ENCODE results near the gene GRN. TPM values are rescaled to one million over a fixed set of nuclear protein-coding genes. Genes with fewer than 3 reads are reported as not detected.

The GRN gene
- total and polyA plus RNA-seq, 9 of the 15 experiments (the other 6 are each of a cell fraction or from before 2014, with no cell fraction given) = 5.4 to 75.3 (median 20.7) TPM

DNA sequence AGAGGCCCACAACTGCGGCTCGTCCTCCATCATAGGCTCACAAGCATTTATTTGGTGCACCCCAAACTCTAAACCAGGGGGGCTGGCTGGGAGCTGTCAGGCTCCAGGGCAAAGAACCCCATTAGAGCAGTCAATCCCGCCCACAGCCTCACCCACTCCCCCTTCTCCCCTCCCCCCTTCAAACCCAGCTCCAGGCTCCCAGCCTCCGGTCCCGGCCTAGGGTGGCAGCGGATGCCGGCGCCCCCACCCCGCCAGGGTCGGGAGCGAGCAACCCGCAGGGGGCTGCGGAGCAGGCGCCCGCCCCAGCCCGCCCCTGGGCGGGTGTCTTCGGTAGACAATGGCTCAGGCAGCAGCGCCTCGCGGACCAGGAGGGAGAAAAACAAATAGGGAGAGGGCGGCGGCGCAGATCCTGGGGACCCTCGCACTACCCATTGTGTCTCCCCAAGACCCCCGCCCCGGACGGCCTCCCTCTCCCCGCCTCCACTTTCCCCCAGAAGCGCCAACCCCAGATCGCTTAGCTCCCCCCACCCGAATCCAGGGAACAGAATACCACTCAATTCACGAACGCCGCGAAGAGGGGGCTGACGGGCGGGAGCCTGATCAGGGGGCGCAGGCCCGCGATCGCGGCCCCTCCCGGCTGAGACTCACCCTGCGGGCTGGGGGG lies 18.0 kb downstream of the GRN start:
- DNase-seq (ENCODE audit: extremely low read depth in 1 of 4, low spot score in 3 of 4) = peak; percentile 44 to 83 (median 74)
- TF ChIP-seq FOXP1 (CRISPR knock-in tag; IDR thresholded peaks at IDR 0.05) (no peak), BRCA1 (IDR thresholded peaks at IDR 0.05) (no peak), BRCA1 (CRISPR knock-in tag; IDR thresholded peaks at IDR 0.05) (no peak), RBBP5 (IDR thresholded peaks at IDR 0.05; ENCODE audit: borderline replicate concordance, insufficient read depth, low read length, poor library complexity, severe bottlenecking) (peak; percentile 62), ZFX (CRISPR knock-in tag; IDR thresholded peaks at IDR 0.05) (peak; percentile 48; the same call in 1 of the 2 replicates)
- TF ChIP-seq, protein P1, sequence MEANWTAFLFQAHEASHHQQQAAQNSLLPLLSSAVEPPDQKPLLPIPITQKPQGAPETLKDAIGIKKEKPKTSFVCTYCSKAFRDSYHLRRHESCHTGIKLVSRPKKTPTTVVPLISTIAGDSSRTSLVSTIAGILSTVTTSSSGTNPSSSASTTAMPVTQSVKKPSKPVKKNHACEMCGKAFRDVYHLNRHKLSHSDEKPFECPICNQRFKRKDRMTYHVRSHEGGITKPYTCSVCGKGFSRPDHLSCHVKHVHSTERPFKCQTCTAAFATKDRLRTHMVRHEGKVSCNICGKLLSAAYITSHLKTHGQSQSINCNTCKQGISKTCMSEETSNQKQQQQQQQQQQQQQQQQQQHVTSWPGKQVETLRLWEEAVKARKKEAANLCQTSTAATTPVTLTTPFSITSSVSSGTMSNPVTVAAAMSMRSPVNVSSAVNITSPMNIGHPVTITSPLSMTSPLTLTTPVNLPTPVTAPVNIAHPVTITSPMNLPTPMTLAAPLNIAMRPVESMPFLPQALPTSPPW (CRISPR knock-in tag; IDR thresholded peaks at IDR 0.05) = peak; percentile 34
- TF ChIP-seq, protein P2, sequence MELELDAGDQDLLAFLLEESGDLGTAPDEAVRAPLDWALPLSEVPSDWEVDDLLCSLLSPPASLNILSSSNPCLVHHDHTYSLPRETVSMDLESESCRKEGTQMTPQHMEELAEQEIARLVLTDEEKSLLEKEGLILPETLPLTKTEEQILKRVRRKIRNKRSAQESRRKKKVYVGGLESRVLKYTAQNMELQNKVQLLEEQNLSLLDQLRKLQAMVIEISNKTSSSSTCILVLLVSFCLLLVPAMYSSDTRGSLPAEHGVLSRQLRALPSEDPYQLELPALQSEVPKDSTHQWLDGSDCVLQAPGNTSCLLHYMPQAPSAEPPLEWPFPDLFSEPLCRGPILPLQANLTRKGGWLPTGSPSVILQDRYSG (tag; conservative IDR thresholded peaks at IDR 0.05; ENCODE audit: low read depth) = no peak
- TF ChIP-seq, protein P3, sequence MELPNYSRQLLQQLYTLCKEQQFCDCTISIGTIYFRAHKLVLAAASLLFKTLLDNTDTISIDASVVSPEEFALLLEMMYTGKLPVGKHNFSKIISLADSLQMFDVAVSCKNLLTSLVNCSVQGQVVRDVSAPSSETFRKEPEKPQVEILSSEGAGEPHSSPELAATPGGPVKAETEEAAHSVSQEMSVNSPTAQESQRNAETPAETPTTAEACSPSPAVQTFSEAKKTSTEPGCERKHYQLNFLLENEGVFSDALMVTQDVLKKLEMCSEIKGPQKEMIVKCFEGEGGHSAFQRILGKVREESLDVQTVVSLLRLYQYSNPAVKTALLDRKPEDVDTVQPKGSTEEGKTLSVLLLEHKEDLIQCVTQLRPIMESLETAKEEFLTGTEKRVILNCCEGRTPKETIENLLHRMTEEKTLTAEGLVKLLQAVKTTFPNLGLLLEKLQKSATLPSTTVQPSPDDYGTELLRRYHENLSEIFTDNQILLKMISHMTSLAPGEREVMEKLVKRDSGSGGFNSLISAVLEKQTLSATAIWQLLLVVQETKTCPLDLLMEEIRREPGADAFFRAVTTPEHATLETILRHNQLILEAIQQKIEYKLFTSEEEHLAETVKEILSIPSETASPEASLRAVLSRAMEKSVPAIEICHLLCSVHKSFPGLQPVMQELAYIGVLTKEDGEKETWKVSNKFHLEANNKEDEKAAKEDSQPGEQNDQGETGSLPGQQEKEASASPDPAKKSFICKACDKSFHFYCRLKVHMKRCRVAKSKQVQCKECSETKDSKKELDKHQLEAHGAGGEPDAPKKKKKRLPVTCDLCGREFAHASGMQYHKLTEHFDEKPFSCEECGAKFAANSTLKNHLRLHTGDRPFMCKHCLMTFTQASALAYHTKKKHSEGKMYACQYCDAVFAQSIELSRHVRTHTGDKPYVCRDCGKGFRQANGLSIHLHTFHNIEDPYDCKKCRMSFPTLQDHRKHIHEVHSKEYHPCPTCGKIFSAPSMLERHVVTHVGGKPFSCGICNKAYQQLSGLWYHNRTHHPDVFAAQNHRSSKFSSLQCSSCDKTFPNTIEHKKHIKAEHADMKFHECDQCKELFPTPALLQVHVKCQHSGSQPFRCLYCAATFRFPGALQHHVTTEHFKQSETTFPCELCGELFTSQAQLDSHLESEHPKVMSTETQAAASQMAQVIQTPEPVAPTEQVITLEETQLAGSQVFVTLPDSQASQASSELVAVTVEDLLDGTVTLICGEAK (IDR thresholded peaks at IDR 0.05) = 0 out of 2 replicates have a peak, but pooled peaks have one; percentile 39
- TF ChIP-seq, protein P3 (CRISPR knock-in tag; IDR thresholded peaks at IDR 0.05) = no peak

More for the DNA sequence above, 18.0 kb downstream of the GRN start:
- ChIA-PET CTCF (ENCODE audit: low intra/inter-chr PET ratio) (no interaction called here), POLR2A (interaction anchor here (0.6 to 1.5 kb wide), 5 partner anchors 17 to 376 kb away, joined by 3 to 4 read pairs (median 3); partner anchors contain the start of gene ITGA2B)
- Histone ChIP-seq H3K4me2 (ENCODE audit: insufficient read depth, low read length) (peak overlapping the region; percentile 70; the same call in 1 of the 2 replicates), H3K4me3 (peak overlapping the region; percentile 81), H3K9me1 (ENCODE audit: control insufficient read depth, insufficient read depth, low read length) (no peaks in the 10 kb centered on the region), H4K20me1 (replicated peaks; ENCODE audit: control insufficient read depth, insufficient read depth, low read length) (peaks cover 9% of the 10 kb centered on the region), H2AFZ (ENCODE audit: low read depth, low read length) (peak overlapping the region; percentile 91), H3K9me3 (replicated peaks; ENCODE audit: control insufficient read depth, insufficient read depth, low read depth, low read length) (no peaks in the 10 kb centered on the region), H3K36me3 (ENCODE audit: control insufficient read depth, insufficient read depth, low read length) (no peaks in the 10 kb centered on the region), H3K27ac (ENCODE audit: extremely low read depth, low read depth, low read length) (peak overlapping the region; percentile 60; the same call in 1 of the 3 replicates), H3K9ac (ENCODE audit: insufficient read depth in 1 of 2, low read depth in 2 of 2, low read length in 2 of 2) (peak overlapping the region; percentile 70 to 96; a peak in 3 of 4 replicates), H3K27me3 (ENCODE audit: control insufficient read depth in 2 of 2, insufficient read depth in 2 of 2, low read length in 2 of 2) (no peaks in the 10 kb centered on the region; a peak in 1 of 5 replicates), H3K79me2 (ENCODE audit: control insufficient read depth, insufficient read depth, low read length) (no peaks in the 10 kb centered on the region), H3K4me1 (replicated peaks in 1 of 2; ENCODE audit: control insufficient read depth in 2 of 2, insufficient read depth in 2 of 2, low read length in 2 of 2) (peaks cover 5 to 28% of the 10 kb centered on the region in 2 experiments; a peak in 4 of 5 replicates)
- peak; percentile 69 for ATAC-seq
- in situ Hi-C loops (cut with MboI) = no loop called here
- 2% methylated on average over 31 of the region's 45 CpGs for WGBS (ENCODE audit: insufficient coverage, low coverage, missing lambda C conversion rate)
- intact Hi-C loops (cut with micrococcal nuclease) = no loop called here
- BruUV-seq (replicated peaks) = no TSS peak
- no peak for FAIRE-seq

All from K562 (cell line).